ENCODE results near the gene QSOX2.

QSOX2 gene

GRCh38 chr9:136273244-136273865, 27.7 kb upstream of the QSOX2 start:
- H3K4me3 ChIP-seq (ENCODE audit: low read length, poor library complexity, severe bottlenecking) = no peak overlapping the region
- no peak overlapping the region for H3K4me2 ChIP-seq (ENCODE audit: low read depth, low read length, poor library complexity, severe bottlenecking)
- H3K9me2 ChIP-seq (replicated peaks; ENCODE audit: low read depth, low read length) = no peaks in the 10 kb centered on the region
- no peak for TF ChIP-seq CTCF (conservative IDR thresholded peaks at IDR 0.05; ENCODE audit: low read length)
- TF ChIP-seq EZH2phosphoT487 (IDR thresholded peaks at IDR 0.05; ENCODE audit: borderline replicate concordance) = no peak
- H2AFZ ChIP-seq (ENCODE audit: low read length) = no peak overlapping the region
- H3K9ac ChIP-seq (ENCODE audit: low read depth, low read length, poor library complexity, severe bottlenecking) = no peak overlapping the region
- no peaks in the 10 kb centered on the region for H3K27me3 ChIP-seq (ENCODE audit: insufficient read depth, low read length, poor library complexity, severe bottlenecking)
- H4K20me1 ChIP-seq (ENCODE audit: insufficient read depth, low read length, poor library complexity, severe bottlenecking) = no peaks in the 10 kb centered on the region
- H3K9me3 ChIP-seq (ENCODE audit: insufficient read depth, low read depth, low read length) = no peaks in the 10 kb centered on the region
- no peaks in the 10 kb centered on the region for H3K4me1 ChIP-seq (ENCODE audit: insufficient read depth, low read length, poor library complexity, severe bottlenecking)
- no peaks in the 10 kb centered on the region for H3F3A ChIP-seq (ENCODE audit: low read depth)
- no peaks in the 10 kb centered on the region for H3K79me2 ChIP-seq (ENCODE audit: insufficient read depth, low read length)
- no peaks in the 10 kb centered on the region for H3K36me3 ChIP-seq (ENCODE audit: insufficient read depth, low read length)

DNA sequence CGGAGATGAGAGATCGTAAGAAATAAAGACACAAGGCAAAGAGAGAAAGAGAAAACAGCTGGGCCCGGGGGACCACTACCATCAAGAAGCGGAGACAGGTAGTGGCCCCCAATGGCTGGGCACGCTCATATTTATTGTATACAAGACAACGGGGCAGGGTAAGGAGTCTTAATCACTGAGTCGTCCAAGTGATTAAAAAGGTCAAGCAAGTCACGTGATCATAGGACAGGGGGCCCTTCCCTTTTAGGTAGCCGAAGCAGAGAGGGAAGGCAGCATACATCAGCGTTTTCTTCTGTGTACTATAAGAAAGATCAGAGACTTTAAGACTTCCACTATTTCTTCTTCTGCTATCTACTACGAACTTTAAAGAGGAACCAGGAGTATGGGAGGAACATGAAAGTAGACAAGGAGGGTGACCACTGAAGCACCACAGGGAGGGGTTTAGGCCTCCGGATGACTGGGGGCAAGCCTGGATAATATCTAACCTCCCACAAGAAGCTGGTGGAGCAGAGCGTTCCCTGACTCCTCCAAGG, 24.6 kb upstream of the QSOX2 start:
- Histone ChIP-seq H2AFZ (ENCODE audit: low read length) (no peak overlapping the region), H3K4me3 (ENCODE audit: low read length, poor library complexity, severe bottlenecking) (no peak overlapping the region), H3K79me2 (ENCODE audit: insufficient read depth, low read length) (no peaks in the 10 kb centered on the region), H3K4me1 (ENCODE audit: insufficient read depth, low read length, poor library complexity, severe bottlenecking) (no peaks in the 10 kb centered on the region), H3K9me3 (ENCODE audit: insufficient read depth, low read depth, low read length) (no peaks in the 10 kb centered on the region), H3F3A (ENCODE audit: low read depth) (no peaks in the 10 kb centered on the region), H3K4me2 (ENCODE audit: low read depth, low read length, poor library complexity, severe bottlenecking) (no peak overlapping the region), H4K20me1 (ENCODE audit: insufficient read depth, low read length, poor library complexity, severe bottlenecking) (no peaks in the 10 kb centered on the region), H3K9ac (ENCODE audit: low read depth, low read length, poor library complexity, severe bottlenecking) (no peak overlapping the region), H3K36me3 (ENCODE audit: insufficient read depth, low read length) (no peaks in the 10 kb centered on the region), H3K27me3 (ENCODE audit: insufficient read depth, low read length, poor library complexity, severe bottlenecking) (no peaks in the 10 kb centered on the region), H3K9me2 (replicated peaks; ENCODE audit: low read depth, low read length) (no peaks in the 10 kb centered on the region)
- TF ChIP-seq CTCF (conservative IDR thresholded peaks at IDR 0.05; ENCODE audit: low read length) (no peak), EZH2phosphoT487 (IDR thresholded peaks at IDR 0.05; ENCODE audit: borderline replicate concordance) (no peak)

GRCh38 chr9:136268735-136269134, 23.1 kb upstream of the QSOX2 start:
- Histone ChIP-seq H3K4me3 (ENCODE audit: low read length, poor library complexity, severe bottlenecking) (no peak overlapping the region), H3K9ac (ENCODE audit: low read depth, low read length, poor library complexity, severe bottlenecking) (no peak overlapping the region), H3K9me3 (ENCODE audit: insufficient read depth, low read depth, low read length) (no peaks in the 10 kb centered on the region), H3F3A (ENCODE audit: low read depth) (no peaks in the 10 kb centered on the region), H3K27me3 (ENCODE audit: insufficient read depth, low read length, poor library complexity, severe bottlenecking) (no peaks in the 10 kb centered on the region), H2AFZ (ENCODE audit: low read length) (no peak overlapping the region), H3K4me2 (ENCODE audit: low read depth, low read length, poor library complexity, severe bottlenecking) (no peak overlapping the region), H3K79me2 (ENCODE audit: insufficient read depth, low read length) (no peaks in the 10 kb centered on the region), H3K9me2 (replicated peaks; ENCODE audit: low read depth, low read length) (no peaks in the 10 kb centered on the region), H4K20me1 (ENCODE audit: insufficient read depth, low read length, poor library complexity, severe bottlenecking) (no peaks in the 10 kb centered on the region), H3K4me1 (ENCODE audit: insufficient read depth, low read length, poor library complexity, severe bottlenecking) (no peaks in the 10 kb centered on the region), H3K36me3 (ENCODE audit: insufficient read depth, low read length) (no peaks in the 10 kb centered on the region)
- TF ChIP-seq EZH2phosphoT487 (IDR thresholded peaks at IDR 0.05; ENCODE audit: borderline replicate concordance) (no peak), CTCF (conservative IDR thresholded peaks at IDR 0.05; ENCODE audit: low read length) (no peak)

Measured in Loucy (cell line).